ENCODE data around the gene C4orf46. TPM values are rescaled to one million over a fixed set of nuclear protein-coding genes. Genes with fewer than 3 reads are reported as not detected.

C4orf46 gene
- total and polyA plus RNA-seq, 2 donors: 6.4 to 8.6 TPM

GRCh38 chr4:158681629-158682028, 9.9 kb upstream of the C4orf46 start:
- H3K27me3 ChIP-seq (ENCODE audit: control insufficient read depth in 2 of 2, insufficient read depth in 1 of 2, low read length in 1 of 2): no peaks in the 10 kb centered on the region
- no peak for DNase-seq (ENCODE audit: low read depth in 6 of 9, low spot score in 9 of 9)
- no peak overlapping the region for H3K4me3 ChIP-seq (ENCODE audit: low read length in 2 of 2)
- no peak overlapping the region for H3K27ac ChIP-seq (ENCODE audit: low read depth in 1 of 2, low read length in 1 of 2)
- no peaks in the 10 kb centered on the region for H3K4me1 ChIP-seq (ENCODE audit: control insufficient read depth in 2 of 2, insufficient read depth in 2 of 2, low read length in 2 of 2)
- no peaks in the 10 kb centered on the region for H3K9me3 ChIP-seq (ENCODE audit: control insufficient read depth in 2 of 2, insufficient read depth in 1 of 2, low read length in 1 of 2)
- WGBS: 100% methylated on average over 1 of the region's 1 CpG
- peaks cover 5 to 7% of the 10 kb centered on the region in 2 donors for H3K36me3 ChIP-seq (ENCODE audit: control insufficient read depth in 2 of 2, insufficient read depth in 2 of 2, low read length in 1 of 2)

- Histone ChIP-seq H3K9me3 (ENCODE audit: control insufficient read depth in 2 of 2, insufficient read depth in 1 of 2, low read length in 1 of 2) (no peaks in the 10 kb centered on the region), H3K4me3 (ENCODE audit: low read length in 2 of 2) (no peak overlapping the region), H3K4me1 (ENCODE audit: control insufficient read depth in 2 of 2, insufficient read depth in 2 of 2, low read length in 2 of 2) (no peaks in the 10 kb centered on the region), H3K27me3 (ENCODE audit: control insufficient read depth in 2 of 2, insufficient read depth in 1 of 2, low read length in 1 of 2) (no peaks in the 10 kb centered on the region), H3K27ac (ENCODE audit: low read depth in 1 of 2, low read length in 1 of 2) (no peak overlapping the region), H3K36me3 (ENCODE audit: control insufficient read depth in 2 of 2, insufficient read depth in 2 of 2, low read length in 1 of 2) (peaks cover 0 to 6% of the 10 kb centered on the region in 2 donors)
- WGBS: 97% methylated on average over 2 of the region's 2 CpGs
- no peak for DNase-seq (ENCODE audit: low read depth in 6 of 9, low spot score in 9 of 9)
Observed at GRCh38 chr4:158678767-158679166, 7.1 kb upstream of the C4orf46 start.

GRCh38 chr4:158676076-158676475, 4.4 kb upstream of the C4orf46 start:
- WGBS: 98% methylated on average over 5 of the region's 5 CpGs
- Histone ChIP-seq H3K4me3 (ENCODE audit: low read length in 2 of 2) (no peak overlapping the region), H3K4me1 (ENCODE audit: control insufficient read depth in 2 of 2, insufficient read depth in 2 of 2, low read length in 2 of 2) (peaks cover 0 to 8% of the 10 kb centered on the region in 2 donors), H3K27ac (ENCODE audit: low read depth in 1 of 2, low read length in 1 of 2) (no peak overlapping the region), H3K27me3 (ENCODE audit: control insufficient read depth in 2 of 2, insufficient read depth in 1 of 2, low read length in 1 of 2) (no peaks in the 10 kb centered on the region), H3K9me3 (ENCODE audit: control insufficient read depth in 2 of 2, insufficient read depth in 1 of 2, low read length in 1 of 2) (no peaks in the 10 kb centered on the region), H3K36me3 (ENCODE audit: control insufficient read depth in 2 of 2, insufficient read depth in 2 of 2, low read length in 1 of 2) (peaks cover 0 to 2% of the 10 kb centered on the region in 2 donors)
- no peak for DNase-seq (ENCODE audit: low read depth in 6 of 9, low spot score in 9 of 9)

- WGBS: 97% methylated on average over 3 of the region's 3 CpGs
- no peak overlapping the region for H3K4me3 ChIP-seq (ENCODE audit: low read length in 2 of 2)
- no peaks in the 10 kb centered on the region for H3K9me3 ChIP-seq (ENCODE audit: control insufficient read depth in 2 of 2, insufficient read depth in 1 of 2, low read length in 1 of 2)
- H3K36me3 ChIP-seq (ENCODE audit: control insufficient read depth in 2 of 2, insufficient read depth in 2 of 2, low read length in 1 of 2): no peaks in the 10 kb centered on the region
- no peak for DNase-seq (ENCODE audit: low read depth in 6 of 9, low spot score in 9 of 9)
- no peak overlapping the region for H3K27ac ChIP-seq (ENCODE audit: low read depth in 1 of 2, low read length in 1 of 2)
- H3K27me3 ChIP-seq (ENCODE audit: control insufficient read depth in 2 of 2, insufficient read depth in 1 of 2, low read length in 1 of 2): no peaks in the 10 kb centered on the region
- peaks cover 5 to 17% of the 10 kb centered on the region in 2 donors for H3K4me1 ChIP-seq (ENCODE audit: control insufficient read depth in 2 of 2, insufficient read depth in 2 of 2, low read length in 2 of 2)
Observed at GRCh38 chr4:158673633-158674032, 1.9 kb upstream of the C4orf46 start.

- Histone ChIP-seq H3K9me3 (ENCODE audit: control insufficient read depth in 2 of 2, insufficient read depth in 1 of 2, low read length in 1 of 2) (no peaks in the 10 kb centered on the region), H3K27ac (ENCODE audit: low read depth in 1 of 2, low read length in 1 of 2) (peak within 1 kb of the TSS; percentile 97 to 98), H3K4me3 (ENCODE audit: low read length in 2 of 2) (peak within 1 kb of the TSS; percentile 83 to 95), H3K36me3 (ENCODE audit: control insufficient read depth in 2 of 2, insufficient read depth in 2 of 2, low read length in 1 of 2) (no peaks in the 10 kb centered on the region), H3K4me1 (ENCODE audit: control insufficient read depth in 2 of 2, insufficient read depth in 2 of 2, low read length in 2 of 2) (peaks cover 5 to 17% of the 10 kb centered on the region in 2 donors), H3K27me3 (ENCODE audit: control insufficient read depth in 2 of 2, insufficient read depth in 1 of 2, low read length in 1 of 2) (no peaks in the 10 kb centered on the region)
- DNase-seq (ENCODE audit: low read depth in 6 of 9, low spot score in 9 of 9): peak; percentile 95 to 99 (median 98)
- under 1% methylated on average over 60 of the region's 60 CpGs for WGBS
Observed at GRCh38 chr4:158671915-158672806, 474 bp upstream of the C4orf46 start, which contains the start of gene ETFDH. Gene ETFDH, plus strand, starts transcription at chr4:158672296. Its CDS starts 161 bp downstream, at chr4:158672457.

GRCh38 chr4:158670975-158671664, 567 bp downstream of the C4orf46 start:
- peak overlapping the region; percentile 97 to 98 for H3K27ac ChIP-seq (ENCODE audit: low read depth in 1 of 2, low read length in 1 of 2)
- under 1% methylated on average over 35 of the region's 35 CpGs for WGBS
- peaks cover 5 to 17% of the 10 kb centered on the region in 2 donors for H3K4me1 ChIP-seq (ENCODE audit: control insufficient read depth in 2 of 2, insufficient read depth in 2 of 2, low read length in 2 of 2)
- peak in 8 of 9 donors; percentile 5 to 72 (median 30) for DNase-seq (ENCODE audit: low read depth in 6 of 9, low spot score in 9 of 9)
- H3K27me3 ChIP-seq (ENCODE audit: control insufficient read depth in 2 of 2, insufficient read depth in 1 of 2, low read length in 1 of 2): no peaks in the 10 kb centered on the region
- H3K9me3 ChIP-seq (ENCODE audit: control insufficient read depth in 2 of 2, insufficient read depth in 1 of 2, low read length in 1 of 2): no peaks in the 10 kb centered on the region
- no peaks in the 10 kb centered on the region for H3K36me3 ChIP-seq (ENCODE audit: control insufficient read depth in 2 of 2, insufficient read depth in 2 of 2, low read length in 1 of 2)
- H3K4me3 ChIP-seq (ENCODE audit: low read length in 2 of 2): peak overlapping the region; percentile 83 to 95

GRCh38 chr4:158669310-158669709, 2.4 kb downstream of the C4orf46 start:
- Histone ChIP-seq H3K4me1 (ENCODE audit: control insufficient read depth in 2 of 2, insufficient read depth in 2 of 2, low read length in 2 of 2) (peaks cover 5 to 17% of the 10 kb centered on the region in 2 donors), H3K36me3 (ENCODE audit: control insufficient read depth in 2 of 2, insufficient read depth in 2 of 2, low read length in 1 of 2) (peaks cover 0 to 2% of the 10 kb centered on the region in 2 donors), H3K27ac (ENCODE audit: low read depth in 1 of 2, low read length in 1 of 2) (no peak overlapping the region), H3K27me3 (ENCODE audit: control insufficient read depth in 2 of 2, insufficient read depth in 1 of 2, low read length in 1 of 2) (no peaks in the 10 kb centered on the region), H3K9me3 (ENCODE audit: control insufficient read depth in 2 of 2, insufficient read depth in 1 of 2, low read length in 1 of 2) (no peaks in the 10 kb centered on the region), H3K4me3 (ENCODE audit: low read length in 2 of 2) (no peak overlapping the region)
- DNase-seq (ENCODE audit: low read depth in 6 of 9, low spot score in 9 of 9): no peak
- 94% methylated on average over 7 of the region's 7 CpGs for whole genome bisulfite sequencing

- Histone ChIP-seq H3K27ac (ENCODE audit: low read depth in 1 of 2, low read length in 1 of 2) (no peak overlapping the region), H3K36me3 (ENCODE audit: control insufficient read depth in 2 of 2, insufficient read depth in 2 of 2, low read length in 1 of 2) (peaks cover 0 to 2% of the 10 kb centered on the region in 2 donors), H3K27me3 (ENCODE audit: control insufficient read depth in 2 of 2, insufficient read depth in 1 of 2, low read length in 1 of 2) (no peaks in the 10 kb centered on the region), H3K4me3 (ENCODE audit: low read length in 2 of 2) (no peak overlapping the region), H3K4me1 (ENCODE audit: control insufficient read depth in 2 of 2, insufficient read depth in 2 of 2, low read length in 2 of 2) (peaks cover 5 to 13% of the 10 kb centered on the region in 2 donors), H3K9me3 (ENCODE audit: control insufficient read depth in 2 of 2, insufficient read depth in 1 of 2, low read length in 1 of 2) (no peaks in the 10 kb centered on the region)
- WGBS: 90% methylated on average over 3 of the region's 3 CpGs
- peak in 3 of 9 donors; percentile 3 to 38 (median 19) for DNase-seq (ENCODE audit: low read depth in 6 of 9, low spot score in 9 of 9)
Observed at GRCh38 chr4:158667651-158668198, 4.0 kb downstream of the C4orf46 start.
